Esophagus (tissue), 2 donors: ENCODE measurements around the gene PHC3. TPM values are rescaled to one million over a fixed set of nuclear protein-coding genes. Genes with fewer than 3 reads are reported as not detected.

Source experiments
- H3K27ac ChIP-seq, 2 donors: one replicate each; pipeline ENCODE4 v1.5.1; 2013; ENCODE audit warnings: low read depth in 2 of 2, mild to moderate bottlenecking in 2 of 2, inconsistent platforms in 1 of 2, low read length in 1 of 2, moderate library complexity in 1 of 2
- H3K27me3 ChIP-seq, 2 donors: one replicate each; pipeline ENCODE4 v1.6.1; 2013; ENCODE audit warnings: low read length in 2 of 2, control low read depth in 1 of 2, mild to moderate bottlenecking in 1 of 2; ENCODE audit not compliant: insufficient read depth in 2 of 2, control insufficient read depth in 1 of 2
- H3K36me3 ChIP-seq, 2 donors: one replicate each; pipeline ENCODE4 v1.6.1; 2013; ENCODE audit warnings: low read length in 1 of 2; ENCODE audit not compliant: control insufficient read depth in 2 of 2, insufficient read depth in 2 of 2
- H3K4me1 ChIP-seq, 2 donors: one replicate each; pipeline ENCODE4 v1.6.1; 2013; ENCODE audit warnings: low read length in 1 of 2; ENCODE audit not compliant: control insufficient read depth in 2 of 2, insufficient read depth in 2 of 2
- H3K4me3 ChIP-seq, 2 donors: one replicate each; pipeline ENCODE4 v1.5.1; 2013; ENCODE audit warnings: low read length in 2 of 2, mild to moderate bottlenecking in 2 of 2, low read depth in 1 of 2, moderate library complexity in 1 of 2
- H3K9me3 ChIP-seq, 2 donors: one replicate each; pipeline ENCODE4 v1.6.1; 2013; ENCODE audit warnings: mild to moderate bottlenecking in 2 of 2, low read depth in 1 of 2, low read length in 1 of 2, moderate library complexity in 1 of 2; ENCODE audit not compliant: control insufficient read depth in 2 of 2, insufficient read depth in 1 of 2
- WGBS, 2 donors: extraction: QIAGEN DNeasy Blood & Tissue Kit; methylation state at CpG; one replicate each; pipeline ENCODE4 v1.1.7; 2013; 5-methylcytosine and 5-hydroxymethylcytosine counted together
- polyA plus RNA-seq, 2 donors: library from polyadenylated mRNA; stranded (reverse); fragments of 200-250 nt; gene quantifications; one replicate each; pipeline ENCODE4 v1.2.3, GENCODE V29; 2013
- donor health status: healthy with polysubstance abuse.
- donor health status: Bipolar disorder and iron deficiency.

Gene PHC3
- polyA plus RNA-seq = 1 to 10 TPM; 3.4 to 5.4 TPM

- 0 to 1% methylated on average over 64 to 71 of the region's 71 CpGs for WGBS, 2 donors
- Histone ChIP-seq H3K9me3 (no peaks in the 10 kb centered on the region), H3K36me3 (peaks cover 0 to 7% of the 10 kb centered on the region in 2 donors), H3K4me3 (peak within 1 kb of the TSS; percentile 80 to 97), H3K27ac (peak within 1 kb of the TSS; percentile 95 to 97), H3K27me3 (no peaks in the 10 kb centered on the region), H3K4me1 (no peaks in the 10 kb centered on the region)
These were observed at the start of gene PHC3 for GRCh38 chr3:170180908-170181885. TSS of gene PHC3 (minus strand) at chr3:170181733. CDS start at chr3:170181715, 18 bp downstream.

GRCh38 chr3:170228093-170228766, 46.7 kb upstream of the PHC3 start:
- Histone ChIP-seq H3K4me3 (no peak overlapping the region), H3K27me3 (no peaks in the 10 kb centered on the region), H3K27ac (no peak overlapping the region), H3K36me3 (no peaks in the 10 kb centered on the region), H3K9me3 (no peaks in the 10 kb centered on the region), H3K4me1 (no peaks in the 10 kb centered on the region)
- WGBS, 2 donors = 56 to 60% methylated on average over 2 of the region's 2 CpGs

GRCh38 chr3:170226426-170226960, 45.0 kb upstream of the PHC3 start:
- H3K36me3 ChIP-seq = no peaks in the 10 kb centered on the region
- H3K4me1 ChIP-seq = no peaks in the 10 kb centered on the region
- WGBS, 2 donors = 37 to 51% methylated on average over 1 of the region's 1 CpG
- no peak overlapping the region for H3K4me3 ChIP-seq
- no peaks in the 10 kb centered on the region for H3K9me3 ChIP-seq
- no peaks in the 10 kb centered on the region for H3K27me3 ChIP-seq
- H3K27ac ChIP-seq = no peak overlapping the region

GRCh38 chr3:170225166-170225565, 43.6 kb upstream of the PHC3 start:
- Histone ChIP-seq H3K27me3 (no peaks in the 10 kb centered on the region), H3K4me1 (no peaks in the 10 kb centered on the region), H3K4me3 (no peak overlapping the region), H3K9me3 (no peaks in the 10 kb centered on the region), H3K36me3 (no peaks in the 10 kb centered on the region), H3K27ac (no peak overlapping the region)
- WGBS, 2 donors = 72 to 75% methylated on average over 1 of the region's 1 CpG

GRCh38 chr3:170222647-170223541, 41.4 kb upstream of the PHC3 start:
- 1 to 2% methylated on average over 42 of the region's 42 CpGs for WGBS, 2 donors
- Histone ChIP-seq H3K27ac (peak overlapping the region; percentile 82 to 88), H3K4me1 (no peaks in the 10 kb centered on the region), H3K27me3 (no peaks in the 10 kb centered on the region), H3K4me3 (peak overlapping the region; percentile 81 to 82), H3K9me3 (no peaks in the 10 kb centered on the region), H3K36me3 (no peaks in the 10 kb centered on the region)

GRCh38 chr3:170221924-170222646, 40.6 kb upstream of the PHC3 start, which contains the start of gene PRKCI:
TSS of gene PRKCI (plus strand) at chr3:170222424. CDS start at chr3:170222670, 246 bp downstream.
- Histone ChIP-seq H3K9me3 (no peaks in the 10 kb centered on the region), H3K4me1 (no peaks in the 10 kb centered on the region), H3K4me3 (peak within 1 kb of the TSS; percentile 81 to 82), H3K27me3 (no peaks in the 10 kb centered on the region), H3K27ac (peak within 1 kb of the TSS; percentile 82 to 88), H3K36me3 (no peaks in the 10 kb centered on the region)
- 0% methylated on average over 44 to 60 of the region's 60 CpGs for WGBS, 2 donors

GRCh38 chr3:170220871-170221270, 39.3 kb upstream of the PHC3 start:
- H3K9me3 ChIP-seq = no peaks in the 10 kb centered on the region
- no peak overlapping the region for H3K4me3 ChIP-seq
- no peaks in the 10 kb centered on the region for H3K36me3 ChIP-seq
- no peaks in the 10 kb centered on the region for H3K4me1 ChIP-seq
- H3K27ac ChIP-seq = no peak overlapping the region
- WGBS, 2 donors = 78 to 83% methylated on average over 4 of the region's 4 CpGs
- H3K27me3 ChIP-seq = no peaks in the 10 kb centered on the region

- Histone ChIP-seq H3K4me3 (no peak overlapping the region), H3K9me3 (no peaks in the 10 kb centered on the region), H3K4me1 (no peaks in the 10 kb centered on the region), H3K27me3 (no peaks in the 10 kb centered on the region), H3K27ac (no peak overlapping the region), H3K36me3 (no peaks in the 10 kb centered on the region)
- 82 to 91% methylated on average over 1 of the region's 1 CpG for WGBS, 2 donors
These were observed 38.3 kb upstream of the PHC3 start for GRCh38 chr3:170219850-170220249.
